CD4-positive, alpha-beta memory T cell (primary cell): ENCODE data around the gene CCDC28A. TPM values are rescaled to one million over a fixed set of nuclear protein-coding genes. Genes with fewer than 3 reads are reported as not detected.
A peak's percentile ranks its signal among the peaks of the same experiment; 100 is the strongest.

Experiments used
- CTCF ChIA-PET: fragments of 350-600 bp; sonication (Branson Sonifier 250); formaldehyde crosslinking; loops from one replicate; lab custom pipeline; 2021; ENCODE audit warnings: inconsistent platforms; ENCODE audit not compliant: partially characterized antibody; lab: Charles Lee
- POLR2A ChIA-PET: fragments of 350-600 bp; sonication (Branson Sonifier 250); formaldehyde crosslinking; loops from one replicate; lab custom pipeline; 2021; ENCODE audit not compliant: partially characterized antibody; lab: Charles Lee
- DNase-seq, 5 donors: peaks; one replicate each; pipeline versions ENCODE4 v3.0.0 to v3.0.0-alpha.2; 2020 to 2022; ENCODE audit warnings: mixed read lengths in 1 of 5
- H3K27ac ChIP-seq: one replicate; pipeline ENCODE4 v1.7.0; 2013; ENCODE audit warnings: low read depth, low read length
- H3K27me3 ChIP-seq: 2 replicates; pipeline ENCODE4 v1.7.0; 2013; ENCODE audit warnings: mild to moderate bottlenecking, low read length, moderate library complexity; ENCODE audit not compliant: insufficient read depth
- H3K36me3 ChIP-seq: 2 replicates; pipeline ENCODE4 v1.7.0; 2013; ENCODE audit warnings: mild to moderate bottlenecking, low read length, moderate library complexity; ENCODE audit not compliant: insufficient read depth
- H3K4me1 ChIP-seq: 2 replicates; pipeline ENCODE4 v1.7.0; 2013; ENCODE audit warnings: mild to moderate bottlenecking, low read length, moderate library complexity; ENCODE audit not compliant: insufficient read depth
- H3K4me3 ChIP-seq, 2 donors: one replicate each; pipeline ENCODE4 v1.7.0; 2013; ENCODE audit warnings: low read length in 2 of 2, mild to moderate bottlenecking in 1 of 2
- H3K9me3 ChIP-seq, 2 donors: one replicate each; pipeline ENCODE4 v1.7.0; 2013; ENCODE audit warnings: low read length in 2 of 2, control low read depth in 1 of 2; ENCODE audit not compliant: control insufficient read depth in 1 of 2
- H3K27ac Mint-ChIP-seq, 7 donors: one replicate each; pipeline ENCODE4 v1.8.0; 2020 to 2021; ENCODE audit warnings: mixed read lengths in 7 of 7, mild to moderate bottlenecking in 6 of 7, inconsistent platforms in 3 of 7, moderate library complexity in 3 of 7
- H3K27me3 Mint-ChIP-seq, 2 donors: one replicate each; pipeline ENCODE4 v1.8.0; 2020 to 2021; ENCODE audit warnings: mixed read lengths in 2 of 2
- H3K36me3 Mint-ChIP-seq, 2 donors: one replicate each; pipeline ENCODE4 v1.8.0; 2020 to 2021; ENCODE audit warnings: mixed read lengths in 2 of 2, inconsistent platforms in 1 of 2, mild to moderate bottlenecking in 1 of 2
- H3K4me1 Mint-ChIP-seq, 4 donors: one replicate each; pipeline ENCODE4 v1.8.0; 2020 to 2021; ENCODE audit warnings: mixed read lengths in 4 of 4, mild to moderate bottlenecking in 1 of 4
- H3K4me3 Mint-ChIP-seq, 8 donors: one replicate each; pipeline ENCODE4 v1.8.0; 2020 to 2021; ENCODE audit warnings: mixed read lengths in 8 of 8, mild to moderate bottlenecking in 7 of 8, moderate library complexity in 6 of 8, inconsistent platforms in 3 of 8
- H3K9me3 Mint-ChIP-seq, 8 donors: one replicate each; pipeline ENCODE4 v1.8.0; 2020 to 2021; ENCODE audit warnings: mixed read lengths in 8 of 8, mild to moderate bottlenecking in 5 of 8, inconsistent platforms in 3 of 8, moderate library complexity in 1 of 8
- intact Hi-C: fragments of 100-400 bp; cut with micrococcal nuclease; formaldehyde crosslinking; loops from one replicate; pipeline ENCODE4 v1.15.1; 2023
- polyA plus RNA-seq, 2 donors: library from polyadenylated mRNA; unstranded; fragments of 300-500 nt; fragmentation: Illumina TruSeq; gene quantifications; one replicate each; pipeline ENCODE4 v1.2.3, GENCODE V29; 2021
- total RNA-seq, 2 experiments: library from RNA; stranded (reverse); gene quantifications; one replicate each; pipeline ENCODE4 v1.2.3, GENCODE V29; 2021

Gene CCDC28A
- total and polyA plus RNA-seq, 4 experiments from 2014 or later: 32.4 to 54.8 (median 43.8) TPM

DNA sequence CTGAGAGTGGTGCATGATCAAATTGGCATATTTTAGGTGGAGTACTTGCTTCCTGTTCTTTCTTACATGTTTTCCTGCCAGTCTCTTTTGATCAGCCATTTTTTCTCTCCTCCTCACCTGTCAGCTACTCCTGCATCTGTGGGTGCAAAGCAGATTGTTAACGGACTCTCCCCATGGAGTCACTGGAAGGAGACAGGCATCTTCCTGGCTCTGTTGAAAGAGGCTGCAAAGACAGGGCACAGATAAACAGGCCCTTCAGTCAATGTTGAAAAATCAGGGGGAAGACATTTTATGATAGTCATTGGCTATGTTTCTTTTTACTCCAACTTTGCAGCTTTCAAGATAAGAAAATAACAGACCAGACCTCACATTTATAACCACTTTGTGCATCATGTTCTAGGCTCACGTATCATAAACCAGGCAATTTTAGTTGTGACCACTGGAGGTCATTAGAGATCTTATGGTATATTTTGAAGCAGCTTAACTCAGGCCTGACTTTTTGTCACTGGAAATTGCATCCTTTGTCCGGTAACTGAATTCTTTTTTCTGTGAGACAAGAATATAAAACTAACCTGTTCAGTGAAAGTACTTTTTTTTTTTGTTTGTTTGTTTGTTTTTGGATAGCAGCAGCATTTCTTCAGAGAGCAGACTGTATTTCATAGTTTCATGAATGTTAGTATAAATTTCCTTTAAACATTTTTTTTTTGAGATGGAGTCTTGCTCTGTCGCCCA is 42.4 kb downstream of the CCDC28A start:
- no peaks in the 10 kb centered on the region for H3K27me3 ChIP-seq
- Mint-ChIP-seq H3K36me3 (no peaks in the 10 kb centered on the region), H3K4me3 (no peak overlapping the region), H3K9me3 (no peaks in the 10 kb centered on the region), H3K4me1 (peaks cover 3 to 10% (median 7%) of the 10 kb centered on the region in 4 donors), H3K27me3 (peaks cover under 1 to 2% of the 10 kb centered on the region in 2 donors), H3K27ac (peak overlapping the region in 1 of 7 donors; percentile 2)
- intact Hi-C loops: loop anchor here (1.0 to 5.0 kb wide), 5 partner anchors 172 to 548 kb away; partner anchors contain the start of gene REPS1
- H3K9me3 ChIP-seq: no peaks in the 10 kb centered on the region
- ChIA-PET CTCF (interaction anchor here (0.9 to 2.8 kb wide), 20 partner anchors 9 to 1114 kb away, joined by 3 to 28 read pairs (median 4); partner anchors contain the start of genes CITED2 and REPS1), POLR2A (interaction anchor here (0.8 to 0.9 kb wide), 2 partner anchors 549 to 559 kb away, joined by 3 read pairs; no protein-coding TSS in a partner anchor)
- H3K36me3 ChIP-seq: no peaks in the 10 kb centered on the region
- no peak overlapping the region for H3K27ac ChIP-seq
- H3K4me1 ChIP-seq: no peaks in the 10 kb centered on the region
- no peak overlapping the region for H3K4me3 ChIP-seq
- peak in 4 of 5 donors; percentile 28 to 37 (median 31) for DNase-seq

DNA sequence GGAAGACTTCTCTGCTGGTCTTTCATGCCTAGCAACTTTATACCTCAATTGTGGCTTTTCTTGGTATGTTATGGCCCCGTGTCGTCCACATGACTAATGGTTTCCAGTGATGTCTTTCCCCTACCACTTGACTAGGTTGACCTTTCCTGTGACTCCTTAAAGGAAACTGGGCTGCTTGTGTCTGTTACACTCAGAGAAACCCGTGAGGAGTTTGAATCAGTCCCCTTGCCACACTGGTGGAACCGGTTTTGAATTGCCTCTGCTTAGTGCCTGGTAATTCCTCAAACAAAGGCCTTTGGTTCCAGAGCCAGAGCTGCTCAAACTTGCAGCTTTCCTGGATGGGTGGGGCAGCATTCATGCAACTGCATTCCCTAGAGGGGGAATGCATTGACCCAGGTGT is 44.2 kb downstream of the CCDC28A start:
- Histone ChIP-seq H3K9me3 (no peaks in the 10 kb centered on the region), H3K36me3 (no peaks in the 10 kb centered on the region), H3K27ac (no peak overlapping the region), H3K27me3 (no peaks in the 10 kb centered on the region), H3K4me3 (no peak overlapping the region), H3K4me1 (no peaks in the 10 kb centered on the region)
- POLR2A ChIA-PET: no interaction called here
- H3K36me3 Mint-ChIP-seq: no peaks in the 10 kb centered on the region
- H3K9me3 Mint-ChIP-seq: no peaks in the 10 kb centered on the region
- H3K27ac Mint-ChIP-seq: peak overlapping the region in 1 of 7 donors; percentile 55
- intact Hi-C loops: loop anchor here (5.0 kb wide), 1 partner anchor 295 kb away; no protein-coding TSS in a partner anchor
- H3K4me3 Mint-ChIP-seq: no peak overlapping the region
- peaks cover 0 to 2% of the 10 kb centered on the region in 2 donors for H3K27me3 Mint-ChIP-seq
- CTCF ChIA-PET: interaction anchor here (0.6 to 2.8 kb wide), 5 partner anchors 65 to 547 kb away, joined by 3 to 17 read pairs (median 10); partner anchors contain the start of gene REPS1
- H3K4me1 Mint-ChIP-seq: peaks cover 3 to 10% (median 7%) of the 10 kb centered on the region in 4 donors
- DNase-seq: no peak

DNA sequence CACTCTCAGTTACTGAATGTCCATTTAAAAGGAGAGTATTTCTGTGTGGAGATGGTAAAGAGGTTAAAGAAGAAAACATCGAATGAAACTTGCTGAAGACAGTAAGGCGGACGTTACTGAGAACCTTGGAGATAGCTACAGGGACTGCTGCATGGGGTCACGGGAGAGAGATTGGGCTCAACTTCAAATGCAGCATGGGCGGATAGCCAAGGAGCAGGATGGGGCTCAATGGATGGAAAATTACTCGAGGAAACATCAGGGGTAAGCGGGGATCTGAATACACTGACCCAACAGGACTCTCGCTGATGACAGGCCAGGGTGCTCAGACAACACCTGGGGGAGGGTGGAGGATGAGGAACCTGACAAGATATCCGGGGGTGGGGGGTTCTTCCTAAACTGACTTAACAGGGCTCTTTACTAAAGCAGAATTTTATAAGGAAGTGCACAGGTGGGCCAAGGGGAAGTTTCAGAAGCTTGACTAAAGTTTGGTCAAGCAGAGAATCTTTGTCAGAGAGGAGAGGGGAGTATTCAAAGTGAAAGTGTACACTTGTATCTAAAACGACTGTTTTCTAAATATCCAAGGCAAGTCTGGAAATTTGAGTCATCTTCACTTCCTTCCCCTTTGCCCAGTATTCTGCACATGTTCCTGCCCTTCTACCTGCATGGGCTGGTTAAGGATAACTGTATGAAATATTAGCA is 45.1 kb downstream of the CCDC28A start:
- ChIA-PET CTCF (interaction anchor here (0.9 to 2.2 kb wide), 5 partner anchors 12 to 551 kb away, joined by 3 to 10 read pairs (median 4); no protein-coding TSS in a partner anchor), POLR2A (no interaction called here)
- H3K4me1 Mint-ChIP-seq: peaks cover 3 to 10% (median 7%) of the 10 kb centered on the region in 4 donors
- peak overlapping the region in 1 of 7 donors; percentile 26 for H3K27ac Mint-ChIP-seq
- intact Hi-C loops: loop anchor here (5.0 kb wide), 1 partner anchor 294 kb away; no protein-coding TSS in a partner anchor
- no peaks in the 10 kb centered on the region for H3K4me1 ChIP-seq
- no peaks in the 10 kb centered on the region for H3K36me3 ChIP-seq
- DNase-seq: no peak
- H3K27me3 Mint-ChIP-seq: peaks cover 0 to 2% of the 10 kb centered on the region in 2 donors
- H3K27ac ChIP-seq: no peak overlapping the region
- H3K4me3 Mint-ChIP-seq: no peak overlapping the region
- H3K9me3 Mint-ChIP-seq: no peaks in the 10 kb centered on the region
- no peaks in the 10 kb centered on the region for H3K36me3 Mint-ChIP-seq
- H3K9me3 ChIP-seq: no peaks in the 10 kb centered on the region
- no peak overlapping the region for H3K4me3 ChIP-seq
- no peaks in the 10 kb centered on the region for H3K27me3 ChIP-seq

DNA sequence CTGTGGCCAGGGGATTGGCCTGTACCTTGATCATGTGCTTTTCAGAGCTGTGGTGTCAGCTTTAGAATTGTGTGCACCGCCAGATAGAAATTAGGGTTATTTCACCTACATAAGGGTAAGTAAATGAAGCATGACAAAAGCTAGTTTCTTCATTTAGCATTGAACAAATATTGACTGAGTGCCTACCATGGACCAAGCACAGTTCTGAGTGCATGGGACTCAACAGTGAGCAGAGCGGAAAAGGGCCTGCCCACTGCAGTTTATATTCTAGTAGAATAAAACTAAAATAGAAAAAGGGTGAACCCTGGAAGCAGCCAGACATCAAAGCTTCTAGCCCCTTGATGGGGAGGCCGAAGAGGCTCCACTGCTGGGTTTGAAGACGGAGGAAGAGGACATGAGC is 48.0 kb downstream of the CCDC28A start:
- Histone ChIP-seq H3K36me3 (no peaks in the 10 kb centered on the region), H3K27ac (no peak overlapping the region), H3K9me3 (no peaks in the 10 kb centered on the region), H3K4me1 (no peaks in the 10 kb centered on the region), H3K4me3 (no peak overlapping the region), H3K27me3 (no peaks in the 10 kb centered on the region)
- intact Hi-C loops: no loop called here
- Mint-ChIP-seq H3K9me3 (no peaks in the 10 kb centered on the region), H3K4me1 (peaks cover 6 to 11% (median 7%) of the 10 kb centered on the region in 4 donors), H3K4me3 (peak overlapping the region in 1 of 8 donors; percentile 33), H3K27ac (peak overlapping the region in 1 of 7 donors; percentile 29), H3K27me3 (peaks cover 0 to 2% of the 10 kb centered on the region in 2 donors), H3K36me3 (no peaks in the 10 kb centered on the region)
- ChIA-PET CTCF (interaction anchor here (0.7 to 1.3 kb wide), 4 partner anchors 8 to 549 kb away, joined by 3 read pairs; no protein-coding TSS in a partner anchor), POLR2A (no interaction called here)
- no peak for DNase-seq

DNA sequence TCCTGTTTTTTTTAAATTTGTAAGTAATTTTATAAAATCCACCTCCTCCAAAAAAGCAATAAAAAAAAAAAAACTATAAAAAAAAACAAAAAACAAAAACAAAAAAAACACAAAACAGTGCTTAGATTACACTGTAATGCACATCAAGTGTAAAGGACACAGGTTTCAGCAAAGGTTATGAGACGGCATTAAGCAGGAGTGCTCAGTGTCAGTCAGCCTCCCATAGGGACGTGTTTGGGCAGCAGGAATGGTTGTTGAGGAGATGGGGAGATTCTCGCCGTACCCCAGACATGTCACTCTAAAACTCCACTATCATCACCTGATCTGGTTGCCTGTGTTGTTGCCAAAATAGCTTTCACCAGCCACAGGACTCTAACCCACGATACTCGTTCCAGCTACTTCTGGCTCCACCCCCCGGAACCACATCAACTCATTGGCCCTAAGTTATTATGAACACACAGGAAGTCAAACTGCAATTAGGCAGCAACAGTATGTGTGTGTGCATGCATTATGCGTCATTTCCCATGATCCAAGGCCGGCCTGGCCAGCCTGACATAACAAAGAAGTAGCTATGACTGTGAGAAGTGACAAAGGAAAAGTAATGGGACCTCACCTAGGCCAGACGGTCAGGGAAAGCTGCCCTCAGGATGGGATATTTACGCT is 51.0 kb downstream of the CCDC28A start:
- Histone ChIP-seq H3K27ac (no peak overlapping the region), H3K4me1 (no peaks in the 10 kb centered on the region), H3K4me3 (no peak overlapping the region), H3K36me3 (no peaks in the 10 kb centered on the region), H3K9me3 (no peaks in the 10 kb centered on the region), H3K27me3 (no peaks in the 10 kb centered on the region)
- Mint-ChIP-seq H3K36me3 (no peaks in the 10 kb centered on the region), H3K4me1 (peaks cover 2 to 6% (median 6%) of the 10 kb centered on the region in 4 donors), H3K4me3 (peak overlapping the region in 1 of 8 donors; percentile 48), H3K9me3 (no peaks in the 10 kb centered on the region), H3K27ac (no peak overlapping the region), H3K27me3 (peaks cover 0 to 2% of the 10 kb centered on the region in 2 donors)
- ChIA-PET POLR2A (no interaction called here), CTCF (interaction anchor here (1.2 kb wide), 1 partner anchor 9 kb away, joined by 4 read pairs; no protein-coding TSS in a partner anchor)
- peak in 4 of 5 donors; percentile 6 to 43 (median 12) for DNase-seq
- intact Hi-C loops: no loop called here

DNA sequence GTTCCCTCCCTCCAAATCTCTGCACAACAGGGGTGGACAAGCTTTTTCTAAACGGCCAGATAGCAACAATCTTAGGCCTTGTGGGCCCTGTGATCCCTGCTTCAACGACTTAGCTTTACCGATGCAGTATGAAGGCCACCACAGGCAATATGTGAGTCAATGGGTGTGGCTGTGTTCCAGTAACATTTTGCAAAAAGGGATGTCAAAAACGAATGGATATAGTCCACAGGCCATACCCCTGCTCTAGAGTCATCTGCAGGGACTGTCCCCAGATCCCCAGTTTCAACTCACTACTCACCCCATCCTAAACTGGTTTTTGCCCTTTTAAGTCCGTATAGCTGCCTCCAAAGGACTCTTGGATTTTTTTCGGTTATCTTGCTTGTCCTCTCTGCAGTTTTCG is 56.7 kb downstream of the CCDC28A start:
- H3K36me3 Mint-ChIP-seq: no peaks in the 10 kb centered on the region
- ChIA-PET POLR2A (no interaction called here), CTCF (interaction anchor here (0.9 kb wide), 1 partner anchor 11 kb away, joined by 3 read pairs; no protein-coding TSS in a partner anchor)
- intact Hi-C loops: no loop called here
- no peaks in the 10 kb centered on the region for H3K9me3 ChIP-seq
- H3K4me3 Mint-ChIP-seq: no peak overlapping the region
- H3K9me3 Mint-ChIP-seq: peaks cover 0 to 2% (median 0%) of the 10 kb centered on the region in 8 donors
- H3K27ac ChIP-seq: no peak overlapping the region
- H3K27ac Mint-ChIP-seq: no peak overlapping the region
- H3K4me1 Mint-ChIP-seq: no peaks in the 10 kb centered on the region
- H3K4me1 ChIP-seq: no peaks in the 10 kb centered on the region
- no peaks in the 10 kb centered on the region for H3K27me3 ChIP-seq
- H3K27me3 Mint-ChIP-seq: peaks cover 0 to 2% of the 10 kb centered on the region in 2 donors
- no peaks in the 10 kb centered on the region for H3K36me3 ChIP-seq
- no peak for DNase-seq
- H3K4me3 ChIP-seq: no peak overlapping the region
